Activated T-helper 1 cell treated with anti-CD3 and anti-CD28 coated beads, Interleukin-12 subunit alpha, Interleukin-12 subunit beta, Interleukin-2, Interleukin-4 antibody, amounts not matched to agents 30 ng/mL and 10 ng/mL and 1 ng/mL, durations not matched to agents 14 hours and 24 hours and 36 hours (primary cell): Measurements from ENCODE around the gene XPO1. TPM values are rescaled to one million over a fixed set of nuclear protein-coding genes. Genes with fewer than 3 reads are reported as not detected.
"Not testable (repeated sequence)": the region's sequence is repeated elsewhere in the genome, so short reads cannot be mapped to it uniquely, and the experiment has no call there.

ENCODE experiments used
- DNase-seq: peaks from one replicate; pipeline ENCODE4 v3.0.0; 2021; ENCODE audit warnings: low spot score
- H3K27ac Mint-ChIP-seq: one replicate; pipeline ENCODE4 v1.8.0; 2021; ENCODE audit warnings: mild to moderate bottlenecking, mixed read lengths
- H3K27me3 Mint-ChIP-seq: one replicate; pipeline ENCODE4 v1.8.0; 2022; ENCODE audit warnings: mild to moderate bottlenecking, moderate library complexity, mixed read lengths; ENCODE audit not compliant: insufficient read depth
- H3K36me3 Mint-ChIP-seq: one replicate; pipeline ENCODE4 v1.8.0; 2021; ENCODE audit warnings: low read depth, mixed read lengths
- H3K4me1 Mint-ChIP-seq: one replicate; pipeline ENCODE4 v1.8.0; 2021; ENCODE audit warnings: low read depth, mixed read lengths
- H3K4me3 Mint-ChIP-seq: one replicate; pipeline ENCODE4 v1.8.0; 2021; ENCODE audit warnings: mild to moderate bottlenecking, moderate library complexity, mixed read lengths
- H3K9me3 Mint-ChIP-seq: one replicate; pipeline ENCODE4 v1.8.0; 2021; ENCODE audit warnings: mixed read lengths
- intact Hi-C: fragments of 100-400 bp; cut with micrococcal nuclease; formaldehyde crosslinking; loops from one replicate; pipeline ENCODE4 v1.15.1; 2024
- total RNA-seq: library from RNA; stranded (reverse); gene quantifications from 2 replicates; pipeline ENCODE4 v1.2.3, GENCODE V29; 2022

Gene XPO1
- total RNA-seq, 1 donor from 2014 or later: 215 TPM

DNA sequence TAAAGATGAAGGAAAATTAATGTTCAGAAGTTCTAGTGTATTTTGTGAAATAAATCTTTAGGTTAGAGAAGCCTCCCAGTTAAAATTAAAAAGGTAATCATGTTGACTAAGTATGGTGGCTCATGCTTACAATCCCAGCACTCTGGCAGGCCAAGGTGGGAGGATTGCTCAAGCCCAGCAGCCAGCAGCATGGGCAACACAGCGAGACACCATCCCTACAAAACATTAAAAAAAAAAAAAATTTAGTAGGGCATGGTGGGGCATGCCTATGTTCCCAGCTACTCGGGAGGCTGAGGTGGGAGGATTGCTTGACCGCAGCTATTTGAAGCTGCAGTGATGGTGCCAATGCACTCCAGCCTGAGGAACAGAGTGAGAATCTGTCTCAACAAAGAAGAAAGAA is 17.9 kb downstream of the XPO1 start:
- no peaks in the 10 kb centered on the region for H3K27me3 Mint-ChIP-seq
- H3K9me3 Mint-ChIP-seq: no peaks in the 10 kb centered on the region
- no peak overlapping the region for H3K4me3 Mint-ChIP-seq
- intact Hi-C loops: no loop called here
- peaks cover 32% of the 10 kb centered on the region for H3K36me3 Mint-ChIP-seq
- DNase-seq: no peak
- H3K27ac Mint-ChIP-seq: no peak overlapping the region
- peaks cover 29% of the 10 kb centered on the region for H3K4me1 Mint-ChIP-seq

DNA sequence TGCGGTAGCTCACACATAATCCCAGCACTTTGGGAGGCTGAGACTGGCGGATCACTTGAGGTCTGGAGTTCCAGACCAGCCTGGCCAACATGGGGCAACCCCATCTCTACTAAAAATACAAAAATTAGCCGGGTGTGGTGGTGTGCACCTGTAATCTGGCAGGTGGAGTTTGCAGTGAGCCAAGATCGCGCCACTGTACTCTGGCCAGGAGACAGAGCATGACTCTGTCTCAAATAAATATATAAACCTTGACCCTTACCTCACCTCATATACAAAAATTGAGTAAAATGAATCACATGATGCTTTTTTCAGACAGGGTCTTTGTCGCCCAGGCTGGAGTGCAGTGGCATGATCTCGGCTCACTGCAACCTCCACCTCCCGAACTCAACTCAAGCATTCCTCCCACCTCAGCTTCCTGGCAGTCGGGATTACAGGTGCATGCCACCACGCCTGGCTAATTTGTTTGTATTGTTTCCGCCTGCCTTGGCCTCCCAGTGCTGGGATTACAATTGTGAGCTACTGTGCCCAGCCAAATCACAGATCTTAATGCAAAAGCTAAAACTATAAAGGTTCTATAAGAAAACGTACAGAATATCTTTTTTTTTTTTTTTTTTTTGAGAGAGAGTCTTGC is 25.3 kb downstream of the XPO1 start:
- Mint-ChIP-seq H3K36me3 (peaks cover 26% of the 10 kb centered on the region), H3K9me3 (no peaks in the 10 kb centered on the region), H3K27me3 (no peaks in the 10 kb centered on the region), H3K4me1 (no peaks in the 10 kb centered on the region), H3K4me3 (no peak overlapping the region), H3K27ac (no peak overlapping the region)
- DNase-seq: no peak
- intact Hi-C loops: no loop called here

- intact Hi-C loops: no loop called here
- no peaks in the 10 kb centered on the region for H3K9me3 Mint-ChIP-seq
- no peak for DNase-seq
- no peak overlapping the region for H3K4me3 Mint-ChIP-seq
- peaks cover 19% of the 10 kb centered on the region for H3K36me3 Mint-ChIP-seq
- no peaks in the 10 kb centered on the region for H3K4me1 Mint-ChIP-seq
- H3K27me3 Mint-ChIP-seq: no peaks in the 10 kb centered on the region
- H3K27ac Mint-ChIP-seq: no peak overlapping the region
These were observed 27.2 kb downstream of the XPO1 start for GRCh38 chr2:61510674-61511671.

DNA sequence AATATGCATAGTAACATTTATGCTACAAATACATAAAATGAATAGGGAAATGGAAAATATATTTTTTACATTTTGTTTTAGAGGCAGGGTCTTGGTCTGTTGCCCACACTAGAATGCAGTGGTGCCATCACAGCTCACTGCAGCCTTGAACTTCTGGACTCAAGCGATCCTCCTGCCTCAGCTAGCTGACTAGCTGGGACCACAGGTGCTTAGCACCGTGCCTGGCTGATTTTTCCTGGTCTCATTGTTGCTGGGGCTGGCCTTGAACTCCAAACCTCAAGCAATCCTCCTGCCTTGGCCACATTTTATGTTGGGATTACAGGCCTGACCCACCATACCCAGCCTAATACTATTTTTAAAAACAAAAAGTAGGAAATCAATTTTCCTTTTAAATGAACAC is 33.2 kb downstream of the XPO1 start:
- Mint-ChIP-seq H3K27me3 (no peaks in the 10 kb centered on the region), H3K4me3 (no peak overlapping the region), H3K9me3 (no peaks in the 10 kb centered on the region), H3K27ac (no peak overlapping the region), H3K36me3 (peaks cover 4% of the 10 kb centered on the region), H3K4me1 (no peaks in the 10 kb centered on the region)
- intact Hi-C loops: no loop called here
- no peak for DNase-seq

GRCh38 chr2:61499060-61499459 is 39.1 kb downstream of the XPO1 start:
- Mint-ChIP-seq H3K27me3 (no peaks in the 10 kb centered on the region), H3K4me3 (no peak overlapping the region), H3K36me3 (peaks cover 24% of the 10 kb centered on the region), H3K9me3 (no peaks in the 10 kb centered on the region), H3K4me1 (peaks cover 5% of the 10 kb centered on the region), H3K27ac (no peak overlapping the region)
- intact Hi-C loops: loop anchor here (5.0 kb wide), 1 partner anchor 378 kb away; no protein-coding TSS in a partner anchor
- no peak for DNase-seq

- no peak for DNase-seq
- H3K9me3 Mint-ChIP-seq: no peaks in the 10 kb centered on the region
- H3K4me1 Mint-ChIP-seq: peaks cover 20% of the 10 kb centered on the region
- H3K27ac Mint-ChIP-seq: peak overlapping the region; percentile 42
- H3K27me3 Mint-ChIP-seq: no peaks in the 10 kb centered on the region
- intact Hi-C loops: loop anchor here (5.0 kb wide), 1 partner anchor 34 kb away; no protein-coding TSS in a partner anchor
- H3K36me3 Mint-ChIP-seq: peaks cover 43% of the 10 kb centered on the region
- H3K4me3 Mint-ChIP-seq: no peak overlapping the region
These were observed 44.6 kb downstream of the XPO1 start for GRCh38 chr2:61493523-61493942.

DNA sequence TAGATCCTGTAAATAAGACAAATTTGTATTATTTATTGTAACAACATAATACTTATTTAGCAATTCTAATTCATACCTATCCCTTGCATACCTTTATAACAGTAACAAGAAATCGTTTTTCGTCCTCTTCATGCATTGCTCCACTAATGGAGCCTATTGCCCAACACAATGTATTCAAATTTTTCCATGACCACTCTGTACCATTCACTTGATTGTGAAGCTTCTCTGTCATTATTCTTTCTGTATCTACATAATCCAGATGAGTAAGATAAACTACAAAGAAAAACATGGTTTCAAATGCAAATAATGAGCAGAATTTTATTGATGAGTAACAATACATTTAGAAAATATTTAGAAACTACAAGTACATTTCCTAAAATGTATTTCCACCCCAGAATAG is 45.7 kb downstream of the XPO1 start:
- H3K9me3 Mint-ChIP-seq: no peaks in the 10 kb centered on the region
- no peak overlapping the region for H3K4me3 Mint-ChIP-seq
- peaks cover 46% of the 10 kb centered on the region for H3K36me3 Mint-ChIP-seq
- intact Hi-C loops: loop anchor here (5.0 kb wide), 1 partner anchor 35 kb away; no protein-coding TSS in a partner anchor
- DNase-seq: no peak
- no peaks in the 10 kb centered on the region for H3K27me3 Mint-ChIP-seq
- peaks cover 20% of the 10 kb centered on the region for H3K4me1 Mint-ChIP-seq
- no peak overlapping the region for H3K27ac Mint-ChIP-seq

- intact Hi-C loops: no loop called here
- Mint-ChIP-seq H3K36me3 (peaks cover 49% of the 10 kb centered on the region), H3K4me1 (no peaks in the 10 kb centered on the region), H3K27ac (no peak overlapping the region), H3K27me3 (no peaks in the 10 kb centered on the region), H3K4me3 (no peak overlapping the region), H3K9me3 (no peaks in the 10 kb centered on the region)
- DNase-seq: no peak
These were observed 52.9 kb downstream of the XPO1 start for GRCh38 chr2:61485281-61485680.

DNA sequence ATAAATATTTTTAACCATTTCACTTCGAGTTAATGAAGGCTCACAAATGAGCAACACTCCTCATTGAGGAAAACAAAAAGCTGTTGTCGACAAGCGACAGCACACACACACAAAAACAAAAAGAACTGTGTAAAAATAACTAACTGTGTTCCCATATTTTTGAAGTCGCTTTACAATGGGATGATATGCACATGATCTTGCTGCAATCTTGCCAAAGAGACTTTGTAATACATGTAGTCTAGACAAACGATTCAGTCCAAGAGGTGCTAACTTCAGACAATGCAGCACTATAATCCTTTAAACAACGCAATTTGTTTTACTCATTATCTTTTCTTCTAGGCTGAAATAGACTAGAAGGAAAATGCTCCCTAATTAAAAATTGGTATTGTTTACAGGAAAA is 60.1 kb downstream of the XPO1 start:
- DNase-seq: no peak
- Mint-ChIP-seq H3K27me3 (no peaks in the 10 kb centered on the region), H3K4me3 (no peak overlapping the region), H3K9me3 (no peaks in the 10 kb centered on the region), H3K4me1 (no peaks in the 10 kb centered on the region), H3K36me3 (peaks cover 22% of the 10 kb centered on the region), H3K27ac (no peak overlapping the region)
- intact Hi-C loops: no loop called here

DNA sequence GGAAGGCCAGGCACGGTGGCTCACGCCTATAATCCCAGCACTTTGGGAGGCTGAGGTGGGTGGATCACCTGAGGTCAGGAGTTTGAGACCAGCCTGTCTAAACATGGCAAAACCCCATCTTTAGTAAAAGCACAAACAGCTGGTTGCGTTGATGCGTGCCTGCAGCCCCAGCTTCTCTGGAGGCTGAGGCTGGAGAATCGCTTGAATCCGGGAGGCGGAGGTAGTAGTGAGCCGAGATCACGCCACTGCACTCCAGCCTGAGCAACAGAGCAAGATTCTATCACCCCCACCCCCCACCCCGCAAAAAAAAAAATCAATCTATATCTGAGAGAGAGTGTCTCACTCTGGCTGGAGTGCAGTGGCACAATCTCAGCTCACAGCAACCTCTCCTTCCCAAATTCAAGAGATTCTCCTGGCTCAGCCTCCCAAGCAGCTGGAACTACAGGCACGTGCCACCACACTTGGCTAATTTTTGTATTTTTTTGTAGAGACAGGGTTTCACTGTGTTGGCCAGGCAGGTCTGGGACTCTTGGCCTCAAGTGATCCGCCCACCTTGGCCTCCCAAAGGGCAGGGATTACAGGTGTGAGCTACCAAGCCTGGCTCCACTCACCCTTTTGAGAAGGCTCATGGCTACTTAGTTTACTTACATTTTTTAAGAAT is 61.1 kb downstream of the XPO1 start:
- peaks cover 18% of the 10 kb centered on the region for H3K36me3 Mint-ChIP-seq
- H3K4me1 Mint-ChIP-seq, H3K9me3 Mint-ChIP-seq, DNase-seq, H3K4me3 Mint-ChIP-seq, H3K27me3 Mint-ChIP-seq, H3K27ac Mint-ChIP-seq, intact Hi-C loops: not testable (repeated sequence)

- H3K4me1 Mint-ChIP-seq: peaks cover 28% of the 10 kb centered on the region
- H3K27ac Mint-ChIP-seq: peak overlapping the region; percentile 94
- H3K9me3 Mint-ChIP-seq: no peaks in the 10 kb centered on the region
- peak; percentile 8 for DNase-seq
- peaks cover 11% of the 10 kb centered on the region for H3K36me3 Mint-ChIP-seq
- peak overlapping the region; percentile 95 for H3K4me3 Mint-ChIP-seq
- H3K27me3 Mint-ChIP-seq: no peaks in the 10 kb centered on the region
- intact Hi-C loops: loop anchor here (1.0 to 5.0 kb wide), 10 partner anchors 46 to 1235 kb away; partner anchors contain the start of genes CCT4, EHBP1 and PEX13
These were observed 66.0 kb downstream of the XPO1 start for GRCh38 chr2:61471905-61472805.
